ENCODE results near the gene IL34.

GRCh38 chr16:70597135-70597835 lies 49.1 kb upstream of the IL34 start:
- TF ChIP-seq, protein P1, sequence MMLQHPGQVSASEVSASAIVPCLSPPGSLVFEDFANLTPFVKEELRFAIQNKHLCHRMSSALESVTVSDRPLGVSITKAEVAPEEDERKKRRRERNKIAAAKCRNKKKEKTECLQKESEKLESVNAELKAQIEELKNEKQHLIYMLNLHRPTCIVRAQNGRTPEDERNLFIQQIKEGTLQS (CRISPR knock-in tag; IDR thresholded peaks at IDR 0.05), result no peak
- TF ChIP-seq NFATC3 (CRISPR knock-in tag; IDR thresholded peaks at IDR 0.05) (no peak), ZFP1 (CRISPR knock-in tag; IDR thresholded peaks at IDR 0.05) (no peak), RAD21 (CRISPR knock-in tag; IDR thresholded peaks at IDR 0.05) (no peak), MAX (IDR thresholded peaks at IDR 0.05) (no peak), SUZ12 (IDR thresholded peaks at IDR 0.05; ENCODE audit: low read depth, low read length) (no peak), SNAPC4 (CRISPR knock-in tag; IDR thresholded peaks at IDR 0.05) (no peak), ZNF710 (CRISPR knock-in tag; IDR thresholded peaks at IDR 0.05; ENCODE audit: borderline replicate concordance) (no peak), MAZ (IDR thresholded peaks at IDR 0.05; ENCODE audit: borderline replicate concordance, low read depth, low read length) (no peak), MAZ (CRISPR knock-in tag; IDR thresholded peaks at IDR 0.05; ENCODE audit: low read depth) (no peak), TAF15 (IDR thresholded peaks at IDR 0.05; ENCODE audit: low read depth, low read length, poor library complexity, severe bottlenecking) (no peak), ESRRA (CRISPR knock-in tag; IDR thresholded peaks at IDR 0.05; ENCODE audit: low read depth) (no peak), CTCF (CRISPR knock-in tag; IDR thresholded peaks at IDR 0.05) (no peak)
- TF ChIP-seq, protein P2, sequence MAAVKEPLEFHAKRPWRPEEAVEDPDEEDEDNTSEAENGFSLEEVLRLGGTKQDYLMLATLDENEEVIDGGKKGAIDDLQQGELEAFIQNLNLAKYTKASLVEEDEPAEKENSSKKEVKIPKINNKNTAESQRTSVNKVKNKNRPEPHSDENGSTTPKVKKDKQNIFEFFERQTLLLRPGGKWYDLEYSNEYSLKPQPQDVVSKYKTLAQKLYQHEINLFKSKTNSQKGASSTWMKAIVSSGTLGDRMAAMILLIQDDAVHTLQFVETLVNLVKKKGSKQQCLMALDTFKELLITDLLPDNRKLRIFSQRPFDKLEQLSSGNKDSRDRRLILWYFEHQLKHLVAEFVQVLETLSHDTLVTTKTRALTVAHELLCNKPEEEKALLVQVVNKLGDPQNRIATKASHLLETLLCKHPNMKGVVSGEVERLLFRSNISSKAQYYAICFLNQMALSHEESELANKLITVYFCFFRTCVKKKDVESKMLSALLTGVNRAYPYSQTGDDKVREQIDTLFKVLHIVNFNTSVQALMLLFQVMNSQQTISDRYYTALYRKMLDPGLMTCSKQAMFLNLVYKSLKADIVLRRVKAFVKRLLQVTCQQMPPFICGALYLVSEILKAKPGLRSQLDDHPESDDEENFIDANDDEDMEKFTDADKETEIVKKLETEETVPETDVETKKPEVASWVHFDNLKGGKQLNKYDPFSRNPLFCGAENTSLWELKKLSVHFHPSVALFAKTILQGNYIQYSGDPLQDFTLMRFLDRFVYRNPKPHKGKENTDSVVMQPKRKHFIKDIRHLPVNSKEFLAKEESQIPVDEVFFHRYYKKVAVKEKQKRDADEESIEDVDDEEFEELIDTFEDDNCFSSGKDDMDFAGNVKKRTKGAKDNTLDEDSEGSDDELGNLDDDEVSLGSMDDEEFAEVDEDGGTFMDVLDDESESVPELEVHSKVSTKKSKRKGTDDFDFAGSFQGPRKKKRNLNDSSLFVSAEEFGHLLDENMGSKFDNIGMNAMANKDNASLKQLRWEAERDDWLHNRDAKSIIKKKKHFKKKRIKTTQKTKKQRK (IDR thresholded peaks at IDR 0.05; ENCODE audit: low read length), result no peak
